GM19397 (cell line): ENCODE data around the gene ZNF799.
"Not testable (repeated sequence)": the region's sequence is repeated elsewhere in the genome, so short reads cannot be mapped to it uniquely, and the experiment has no call there.

Experiments
- ATAC-seq: cut with Tn5 transposase; IDR thresholded peaks from one replicate; pipeline ENCODE4 v1.9.1; 2021; ENCODE audit warnings: mild to moderate bottlenecking, moderate library complexity; ENCODE audit not compliant: unreplicated experiment

The ZNF799 gene

GRCh38 chr19:12364391-12365235 lies 36.5 kb downstream of the ZNF799 start:
- no peak for ATAC-seq

GRCh38 chr19:12362236-12362635 lies 38.8 kb downstream of the ZNF799 start:
- ATAC-seq: not testable (repeated sequence)

- no peak for ATAC-seq
Observed at GRCh38 chr19:12353375-12353774, 47.7 kb downstream of the ZNF799 start.

- no peak for ATAC-seq
Observed at GRCh38 chr19:12350890-12351197, 50.2 kb downstream of the ZNF799 start.

- ATAC-seq: no peak
Observed at GRCh38 chr19:12350185-12350889, 50.7 kb downstream of the ZNF799 start.

- ATAC-seq: no peak
Observed at GRCh38 chr19:12346896-12347295, 54.2 kb downstream of the ZNF799 start.

GRCh38 chr19:12345197-12345596 lies 55.9 kb downstream of the ZNF799 start:
- ATAC-seq: no peak
